HepG2 (cell line): Measurements from ENCODE around the gene UQCR10. TPM values are rescaled to one million over a fixed set of nuclear protein-coding genes. Genes with fewer than 3 reads are reported as not detected.

Experiments
- BHLHE40 ChIP-seq: IDR thresholded peaks from 2 replicates; pipeline ENCODE4 v1.6.1; 2011; ENCODE audit warnings: low read length, improper control_type of control experiment
- DMAP1 ChIP-seq: IDR thresholded peaks from 2 replicates; pipeline ENCODE4 v1.6.1; 2016
- ELF3 ChIP-seq: IDR thresholded peaks from 2 replicates; pipeline ENCODE4 v1.6.1; 2016; ENCODE audit warnings: missing genetic modification reagents, missing compliant biosample characterization
- GTF3A ChIP-seq: sonication (generic); formaldehyde crosslinking; conservative IDR thresholded peaks from 2 replicates; pipeline ENCODE4 v1.4.0; 2020; ENCODE audit warnings: mild to moderate bottlenecking, missing genetic modification reagents
- JUNB ChIP-seq: sonication (generic); formaldehyde crosslinking; IDR thresholded peaks from 2 replicates; pipeline ENCODE4 v1.8.0; 2022; ENCODE audit warnings: missing genetic modification reagents, mild to moderate bottlenecking, borderline replicate concordance
- MAF1 ChIP-seq: sonication (generic); formaldehyde crosslinking; IDR thresholded peaks from 2 replicates; pipeline ENCODE4 v1.5.0; 2020; ENCODE audit warnings: missing genetic modification reagents, borderline replicate concordance
- MXD4 ChIP-seq: IDR thresholded peaks from 2 replicates; pipeline ENCODE4 v1.6.1; 2016; ENCODE audit warnings: mild to moderate bottlenecking, missing biosample characterization, missing genetic modification reagents
- NBN ChIP-seq: fragments of 450-650 bp; conservative IDR thresholded peaks from 2 replicates; pipeline ENCODE4 v1.6.1; 2017
- NFKB2 ChIP-seq: sonication (generic); formaldehyde crosslinking; IDR thresholded peaks from 2 replicates; pipeline ENCODE4 v1.4.0; 2020; ENCODE audit warnings: missing genetic modification reagents, borderline replicate concordance
- NFYC ChIP-seq: IDR thresholded peaks from 2 replicates; pipeline ENCODE4 v1.6.1; 2016; ENCODE audit warnings: missing genetic modification reagents, missing compliant biosample characterization
- PPARG ChIP-seq: conservative IDR thresholded peaks from 2 replicates; pipeline ENCODE4 v1.6.1; 2016; ENCODE audit warnings: missing biosample characterization, missing genetic modification reagents
- REL ChIP-seq: sonication (generic); formaldehyde crosslinking; conservative IDR thresholded peaks from 2 replicates; pipeline ENCODE4 v1.8.0; 2022; ENCODE audit warnings: mild to moderate bottlenecking, missing genetic modification reagents, moderate library complexity
- SMAD3 ChIP-seq: sonication (generic); formaldehyde crosslinking; IDR thresholded peaks from 2 replicates; pipeline ENCODE4 v1.4.0; 2020; ENCODE audit warnings: missing genetic modification reagents
- SRSF1 ChIP-seq: fragments of 200-400 bp; formaldehyde crosslinking; optimal IDR thresholded peaks from 2 replicates; pipeline ENCODE3; 2017; ENCODE audit warnings: mild to moderate bottlenecking, low read depth, low read length, moderate library complexity
- TBX3 ChIP-seq: fragments of 450-650 bp; IDR thresholded peaks from 2 replicates; pipeline ENCODE4 v1.6.1; 2017; ENCODE audit warnings: antibody characterized with exemption, mild to moderate bottlenecking, inconsistent platforms, borderline replicate concordance
- ZBTB42 ChIP-seq: sonication (generic); formaldehyde crosslinking; IDR thresholded peaks from 2 replicates; pipeline ENCODE4 v1.5.0; 2020; ENCODE audit warnings: mild to moderate bottlenecking, missing genetic modification reagents
- ZEB1 ChIP-seq: IDR thresholded peaks from 2 replicates; pipeline ENCODE4 v1.6.1; 2012; ENCODE audit warnings: mild to moderate bottlenecking, low read depth, inconsistent platforms; ENCODE audit not compliant: insufficient replicate concordance
- ZNF138 ChIP-seq: sonication (generic); formaldehyde crosslinking; IDR thresholded peaks from 2 replicates; pipeline ENCODE4 v1.5.0; 2020; ENCODE audit warnings: mild to moderate bottlenecking, low read depth, missing genetic modification reagents
- ZNF274 ChIP-seq: sonication (generic); formaldehyde crosslinking; IDR thresholded peaks from 2 replicates; pipeline ENCODE4 v1.5.1; 2020; ENCODE audit warnings: mild to moderate bottlenecking, missing genetic modification reagents
- ZNF382 ChIP-seq: sonication (generic); formaldehyde crosslinking; IDR thresholded peaks from 2 replicates; pipeline ENCODE4 v1.5.0; 2020; ENCODE audit warnings: missing genetic modification reagents, mild to moderate bottlenecking, borderline replicate concordance
- ZNF446 ChIP-seq: sonication (generic); formaldehyde crosslinking; IDR thresholded peaks from 2 replicates; pipeline ENCODE4 v1.5.0; 2020; ENCODE audit warnings: mild to moderate bottlenecking, missing genetic modification reagents
- ZNF468 ChIP-seq: sonication (generic); formaldehyde crosslinking; IDR thresholded peaks from 2 replicates; pipeline ENCODE4 v1.8.0; 2022; ENCODE audit warnings: mild to moderate bottlenecking, moderate library complexity, missing genetic modification reagents
- ZNF543 ChIP-seq: sonication (generic); formaldehyde crosslinking; IDR thresholded peaks from 2 replicates; pipeline ENCODE4 v1.4.0; 2020; ENCODE audit warnings: mild to moderate bottlenecking, missing genetic modification reagents
- ZNF737 ChIP-seq: sonication (generic); formaldehyde crosslinking; IDR thresholded peaks from 2 replicates; pipeline ENCODE4 v1.5.0; 2020; ENCODE audit warnings: missing genetic modification reagents, mild to moderate bottlenecking, borderline replicate concordance
- ZNF781 ChIP-seq: sonication (generic); formaldehyde crosslinking; IDR thresholded peaks from 2 replicates; pipeline ENCODE4 v1.5.1; 2020; ENCODE audit warnings: borderline replicate concordance, mild to moderate bottlenecking, missing genetic modification reagents; ENCODE audit errors: not compliant biosample characterization
- ZSCAN31 ChIP-seq: sonication (generic); formaldehyde crosslinking; IDR thresholded peaks from 2 replicates; pipeline ENCODE4 v1.5.0; 2020; ENCODE audit warnings: low read depth, mild to moderate bottlenecking, missing genetic modification reagents
- polyA plus RNA-seq, 8 experiments: library from polyadenylated mRNA; depleted of rRNA in 3 of 8; stranded (reverse) in 7 of 8; unstranded in 1 of 8; fragments of >200 nt; fragmentation: Illumina TruSeq in 4 of 8; extraction: Trizol in 4 of 8; gene quantifications; 2 replicates each; pipeline versions ENCODE4 v1.2.1 to v1.2.3, GENCODE V29; 2011 to 2016; ENCODE audit warnings: low read depth in 4 of 8, missing spikeins in 1 of 8, mixed read lengths in 1 of 8; ENCODE audit not compliant: insufficient read depth in 1 of 8
- total RNA-seq, 5 experiments: library from RNA; depleted of rRNA; stranded (reverse); fragments of >200 nt; fragmentation: Illumina TruSeq; extraction: Trizol; gene quantifications; 2 replicates each; pipeline ENCODE4 v1.2.3, GENCODE V29; 2016; ENCODE audit warnings: low read depth in 1 of 5
- TF ChIP-seq, protein P1 (sequence below): sonication (generic); formaldehyde crosslinking; IDR thresholded peaks from 2 replicates; pipeline ENCODE4 v1.4.0; 2020; ENCODE audit warnings: mild to moderate bottlenecking, missing genetic modification reagents
- TF ChIP-seq, protein P2 (sequence below): sonication (generic); formaldehyde crosslinking; IDR thresholded peaks from 2 replicates; pipeline ENCODE4 v1.8.1; 2023; ENCODE audit warnings: mild to moderate bottlenecking, missing genetic modification reagents
- TF ChIP-seq, protein P3 (sequence below): sonication (generic); formaldehyde crosslinking; IDR thresholded peaks from 2 replicates; pipeline ENCODE4 v1.5.0; 2020; ENCODE audit warnings: mild to moderate bottlenecking, missing genetic modification reagents

UQCR10 gene
- total and polyA plus RNA-seq, 2 of the 13 experiments (the other 11 are each of a cell fraction or from before 2014, with no cell fraction given), result 225 to 232 TPM

- TF ChIP-seq ZNF138 (CRISPR knock-in tag) (no peak), NFYC (CRISPR knock-in tag) (peak; percentile 10; the same call in 1 of the 2 replicates), ZNF543 (CRISPR knock-in tag) (peak; percentile 68; the same call in 1 of the 2 replicates), BHLHE40 (no peak), MXD4 (CRISPR knock-in tag) (peak; percentile 38; the same call in 1 of the 2 replicates), ELF3 (CRISPR knock-in tag) (peak; percentile 79), ZNF781 (CRISPR knock-in tag) (no peak), MAF1 (CRISPR knock-in tag) (no peak), ZNF274 (CRISPR knock-in tag) (no peak), GTF3A (CRISPR knock-in tag) (no peak), ZNF468 (CRISPR knock-in tag) (no peak), ZEB1 (no peak), ZSCAN31 (CRISPR knock-in tag) (peak; percentile 27; the same call in 1 of the 2 replicates), PPARG (no peak; the same call in 1 of the 2 replicates), REL (CRISPR knock-in tag) (no peak), ZBTB42 (CRISPR knock-in tag) (no peak), NBN (no peak), ZNF737 (CRISPR knock-in tag) (no peak), ZNF446 (CRISPR knock-in tag) (no peak), ZNF382 (no peak), JUNB (CRISPR knock-in tag) (peak; percentile 59; the same call in 1 of the 2 replicates), TBX3 (no peak), DMAP1 (CRISPR knock-in tag) (peak; percentile 64; the same call in 1 of the 2 replicates), SRSF1 (no peak), SMAD3 (CRISPR knock-in tag) (peak; percentile 71; the same call in 1 of the 2 replicates), NFKB2 (CRISPR knock-in tag) (no peak)
- TF ChIP-seq, protein P1, sequence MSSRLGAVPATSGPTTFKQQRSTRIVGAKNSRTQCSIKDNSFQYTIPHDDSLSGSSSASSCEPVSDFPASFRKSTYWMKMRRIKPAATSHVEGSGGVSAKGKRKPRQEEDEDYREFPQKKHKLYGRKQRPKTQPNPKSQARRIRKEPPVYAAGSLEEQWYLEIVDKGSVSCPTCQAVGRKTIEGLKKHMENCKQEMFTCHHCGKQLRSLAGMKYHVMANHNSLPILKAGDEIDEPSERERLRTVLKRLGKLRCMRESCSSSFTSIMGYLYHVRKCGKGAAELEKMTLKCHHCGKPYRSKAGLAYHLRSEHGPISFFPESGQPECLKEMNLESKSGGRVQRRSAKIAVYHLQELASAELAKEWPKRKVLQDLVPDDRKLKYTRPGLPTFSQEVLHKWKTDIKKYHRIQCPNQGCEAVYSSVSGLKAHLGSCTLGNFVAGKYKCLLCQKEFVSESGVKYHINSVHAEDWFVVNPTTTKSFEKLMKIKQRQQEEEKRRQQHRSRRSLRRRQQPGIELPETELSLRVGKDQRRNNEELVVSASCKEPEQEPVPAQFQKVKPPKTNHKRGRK (CRISPR knock-in tag), result no peak
- TF ChIP-seq, protein P2, sequence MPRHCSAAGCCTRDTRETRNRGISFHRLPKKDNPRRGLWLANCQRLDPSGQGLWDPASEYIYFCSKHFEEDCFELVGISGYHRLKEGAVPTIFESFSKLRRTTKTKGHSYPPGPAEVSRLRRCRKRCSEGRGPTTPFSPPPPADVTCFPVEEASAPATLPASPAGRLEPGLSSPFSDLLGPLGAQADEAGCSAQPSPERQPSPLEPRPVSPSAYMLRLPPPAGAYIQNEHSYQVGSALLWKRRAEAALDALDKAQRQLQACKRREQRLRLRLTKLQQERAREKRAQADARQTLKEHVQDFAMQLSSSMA (CRISPR knock-in tag), result no peak
- TF ChIP-seq, protein P3, sequence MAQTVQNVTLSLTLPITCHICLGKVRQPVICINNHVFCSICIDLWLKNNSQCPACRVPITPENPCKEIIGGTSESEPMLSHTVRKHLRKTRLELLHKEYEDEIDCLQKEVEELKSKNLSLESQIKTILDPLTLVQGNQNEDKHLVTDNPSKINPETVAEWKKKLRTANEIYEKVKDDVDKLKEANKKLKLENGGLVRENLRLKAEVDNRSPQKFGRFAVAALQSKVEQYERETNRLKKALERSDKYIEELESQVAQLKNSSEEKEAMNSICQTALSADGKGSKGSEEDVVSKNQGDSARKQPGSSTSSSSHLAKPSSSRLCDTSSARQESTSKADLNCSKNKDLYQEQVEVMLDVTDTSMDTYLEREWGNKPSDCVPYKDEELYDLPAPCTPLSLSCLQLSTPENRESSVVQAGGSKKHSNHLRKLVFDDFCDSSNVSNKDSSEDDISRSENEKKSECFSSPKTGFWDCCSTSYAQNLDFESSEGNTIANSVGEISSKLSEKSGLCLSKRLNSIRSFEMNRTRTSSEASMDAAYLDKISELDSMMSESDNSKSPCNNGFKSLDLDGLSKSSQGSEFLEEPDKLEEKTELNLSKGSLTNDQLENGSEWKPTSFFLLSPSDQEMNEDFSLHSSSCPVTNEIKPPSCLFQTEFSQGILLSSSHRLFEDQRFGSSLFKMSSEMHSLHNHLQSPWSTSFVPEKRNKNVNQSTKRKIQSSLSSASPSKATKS (CRISPR knock-in tag), result no peak
Measured at GRCh38 chr22:29799217-29799680, 32.1 kb downstream of the UQCR10 start (continued).
